Osteoblast (primary cell): Measurements from ENCODE around the gene FADS6. TPM values are rescaled to one million over a fixed set of nuclear protein-coding genes. Genes with fewer than 3 reads are reported as not detected.

Experiments
- DNase-seq: peaks from one replicate; pipeline ENCODE4 v3.0.0; 2011; ENCODE audit warnings: low spot score, mixed read lengths; ENCODE audit not compliant: insufficient read length; ENCODE audit errors: missing footprints
- H2AFZ ChIP-seq: 2 replicates; pipeline ENCODE4 v1.6.0; 2011; ENCODE audit warnings: mild to moderate bottlenecking, low read length
- H3K27ac ChIP-seq: 2 replicates; pipeline ENCODE4 v1.5.1; 2011; ENCODE audit warnings: mild to moderate bottlenecking, low read depth, low read length, moderate library complexity
- H3K27me3 ChIP-seq: 2 replicates; pipeline ENCODE4 v1.6.0; 2012; ENCODE audit warnings: mild to moderate bottlenecking, control low read depth, inconsistent platforms, low read length, moderate library complexity; ENCODE audit not compliant: insufficient read depth
- H3K36me3 ChIP-seq: 2 replicates; pipeline ENCODE4 v1.5.1; 2011; ENCODE audit warnings: mild to moderate bottlenecking, low read length, control low read depth, moderate library complexity; ENCODE audit not compliant: insufficient read depth
- H3K4me1 ChIP-seq: 2 replicates; pipeline ENCODE4 v1.5.1; 2011; ENCODE audit warnings: mild to moderate bottlenecking, low read length, control low read depth, moderate library complexity; ENCODE audit not compliant: insufficient read depth
- H3K4me2 ChIP-seq: 2 replicates; pipeline ENCODE4 v1.6.0; 2011; ENCODE audit warnings: mild to moderate bottlenecking, low read length; ENCODE audit not compliant: insufficient read depth
- H3K4me3 ChIP-seq: fragments of 200-600 bp; sonication (generic); 3 replicates; pipeline ENCODE4 v1.5.1; 2012; ENCODE audit warnings: mild to moderate bottlenecking, low read length, inconsistent platforms; ENCODE audit not compliant: insufficient read depth
- H3K79me2 ChIP-seq: 2 replicates; pipeline ENCODE4 v1.6.0; 2012; ENCODE audit warnings: mild to moderate bottlenecking, low read length, control low read depth, inconsistent platforms; ENCODE audit not compliant: insufficient read depth
- H3K9me3 ChIP-seq: 2 replicates; pipeline ENCODE4 v1.5.1; 2011; ENCODE audit warnings: low read depth, low read length, control low read depth
- H4K20me1 ChIP-seq: 2 replicates; pipeline ENCODE4 v1.6.0; 2012; ENCODE audit warnings: mild to moderate bottlenecking, low read length, control low read depth; ENCODE audit not compliant: insufficient read depth
- CTCF ChIP-seq: IDR thresholded peaks from 2 replicates; pipeline ENCODE4 v1.5.1; 2011; ENCODE audit warnings: mild to moderate bottlenecking, low read depth, low read length, moderate library complexity; ENCODE audit errors: extremely low read depth
- total RNA-seq: library from RNA; depleted of rRNA; stranded (reverse); fragments of >200 nt; gene quantifications from 2 replicates; pipeline ENCODE4 v1.2.3, GENCODE V29; 2012

The FADS6 gene
- total RNA-seq, 1 donor, result not detected

GRCh38 chr17:74832421-74832820 is 61.0 kb downstream of the FADS6 start:
- Histone ChIP-seq H3K36me3 (no peaks in the 10 kb centered on the region), H3K79me2 (no peaks in the 10 kb centered on the region), H2AFZ (no peak overlapping the region), H3K4me2 (no peak overlapping the region), H3K27me3 (no peaks in the 10 kb centered on the region), H3K4me1 (peaks cover 5% of the 10 kb centered on the region), H3K4me3 (no peak overlapping the region), H3K27ac (no peak overlapping the region), H4K20me1 (peaks cover 15% of the 10 kb centered on the region), H3K9me3 (no peaks in the 10 kb centered on the region)
- TF ChIP-seq CTCF, result no peak
- no peak for DNase-seq

- no peak for TF ChIP-seq CTCF
- no peak overlapping the region for H3K27ac ChIP-seq
- H4K20me1 ChIP-seq, result peaks cover 15% of the 10 kb centered on the region
- H3K4me1 ChIP-seq, result peaks cover 5% of the 10 kb centered on the region
- no peaks in the 10 kb centered on the region for H3K36me3 ChIP-seq
- H3K4me3 ChIP-seq, result no peak overlapping the region
- no peak overlapping the region for H2AFZ ChIP-seq
- H3K79me2 ChIP-seq, result no peaks in the 10 kb centered on the region
- H3K4me2 ChIP-seq, result no peak overlapping the region
- no peaks in the 10 kb centered on the region for H3K27me3 ChIP-seq
- no peaks in the 10 kb centered on the region for H3K9me3 ChIP-seq
- no peak for DNase-seq
These were observed 61.8 kb downstream of the FADS6 start for GRCh38 chr17:74831444-74832146.

GRCh38 chr17:74830861-74831260 is 62.6 kb downstream of the FADS6 start:
- no peaks in the 10 kb centered on the region for H3K36me3 ChIP-seq
- no peak overlapping the region for H3K4me2 ChIP-seq
- no peaks in the 10 kb centered on the region for H3K27me3 ChIP-seq
- DNase-seq, result no peak
- no peak overlapping the region for H2AFZ ChIP-seq
- H3K4me3 ChIP-seq, result no peak overlapping the region
- TF ChIP-seq CTCF, result no peak
- no peaks in the 10 kb centered on the region for H3K79me2 ChIP-seq
- peaks cover 5% of the 10 kb centered on the region for H3K4me1 ChIP-seq
- no peak overlapping the region for H3K27ac ChIP-seq
- H3K9me3 ChIP-seq, result no peaks in the 10 kb centered on the region
- peaks cover 15% of the 10 kb centered on the region for H4K20me1 ChIP-seq

GRCh38 chr17:74827800-74828199 is 65.6 kb downstream of the FADS6 start:
- DNase-seq, result no peak
- Histone ChIP-seq H3K36me3 (peaks cover 2% of the 10 kb centered on the region), H3K4me3 (no peak overlapping the region), H3K4me1 (no peaks in the 10 kb centered on the region), H3K27me3 (no peaks in the 10 kb centered on the region), H3K9me3 (no peaks in the 10 kb centered on the region), H2AFZ (no peak overlapping the region), H3K79me2 (no peaks in the 10 kb centered on the region), H3K27ac (no peak overlapping the region), H3K4me2 (no peak overlapping the region), H4K20me1 (peaks cover 5% of the 10 kb centered on the region)
- TF ChIP-seq CTCF, result no peak

Other genes starting within 250 kb of the FADS6 start
- gene CD300LF, start 180.7 kb downstream of the FADS6 start, total RNA-seq, result not detected in 2 replicates
- gene RAB37, start 156.4 kb downstream of the FADS6 start, total RNA-seq, result under 0.01 and 0.36 TPM in 2 replicates
- gene NHERF1, start 145.0 kb downstream of the FADS6 start, total RNA-seq, result 15.9 and 22.1 TPM in 2 replicates
- gene NAT9, start 117.3 kb downstream of the FADS6 start, total RNA-seq, result 33.0 and 35.1 TPM in 2 replicates
- 0.29 and 0.72 TPM in 2 replicates for gene GRIN2C, start 33.7 kb downstream of the FADS6 start, total RNA-seq
- gene FDXR, start 20.6 kb downstream of the FADS6 start, total RNA-seq, result 23.5 and 25.9 TPM in 2 replicates
- gene USH1G, start 29.6 kb upstream of the FADS6 start, total RNA-seq, result not detected in 2 replicates
- gene OTOP2, start 30.6 kb upstream of the FADS6 start, total RNA-seq, result not detected in 2 replicates
- not detected in 2 replicates for gene OTOP3, start 42.3 kb upstream of the FADS6 start, total RNA-seq
- 0.36 TPM in 1 of 2 replicates, not detected in the other for gene HID1, start 79.1 kb upstream of the FADS6 start, total RNA-seq
- gene CDR2L, start 94.0 kb upstream of the FADS6 start, total RNA-seq, result 15.9 and 16.6 TPM in 2 replicates
- 21.2 and 23.5 TPM in 2 replicates for gene MRPL58, start 119.0 kb upstream of the FADS6 start, total RNA-seq
- gene ATP5PD, start 153.3 kb upstream of the FADS6 start, total RNA-seq, result 240 and 278 TPM in 2 replicates
- 19.7 and 20.3 TPM in 2 replicates for gene KCTD2, start 153.6 kb upstream of the FADS6 start, total RNA-seq
- gene SLC16A5, start 194.3 kb upstream of the FADS6 start, total RNA-seq, result 16.3 and 19.2 TPM in 2 replicates
- 3.2 and 3.3 TPM in 2 replicates for gene ARMC7, start 216.3 kb upstream of the FADS6 start, total RNA-seq
- gene NT5C, start 238.1 kb upstream of the FADS6 start, total RNA-seq, result 48.1 and 53.9 TPM in 2 replicates